IPS DF 6.9 (cell line): ENCODE measurements around the gene SMIM35.

Experiments used
- DNase-seq: peaks from one replicate; pipeline ENCODE4 v3.0.0-alpha.2; 2013; ENCODE audit warnings: low read depth, low spot score
- H3K27ac ChIP-seq: one replicate; pipeline ENCODE4 v1.5.1; 2013; ENCODE audit warnings: low read length, control low read depth
- H3K27me3 ChIP-seq: 2 replicates; pipeline ENCODE4 v1.6.1; 2013; ENCODE audit warnings: mild to moderate bottlenecking, low read length; ENCODE audit not compliant: control insufficient read depth, insufficient read depth
- H3K36me3 ChIP-seq: 2 replicates; pipeline ENCODE4 v1.6.1; 2013; ENCODE audit warnings: low read length; ENCODE audit not compliant: control insufficient read depth, insufficient read depth
- H3K4me1 ChIP-seq: 2 replicates; pipeline ENCODE4 v1.6.1; 2013; ENCODE audit warnings: low read length; ENCODE audit not compliant: control insufficient read depth, insufficient read depth
- H3K4me3 ChIP-seq: 2 replicates; pipeline ENCODE4 v1.5.1; 2013; ENCODE audit warnings: mild to moderate bottlenecking, low read length
- H3K9me3 ChIP-seq: 2 replicates; pipeline ENCODE4 v1.6.1; 2013; ENCODE audit warnings: low read length, inconsistent platforms; ENCODE audit not compliant: control insufficient read depth, insufficient read depth
- WGBS: extraction: QIAGEN DNeasy Blood & Tissue Kit; methylation state at CpG from one replicate; pipeline ENCODE4 v1.1.7; 2013; ENCODE audit warnings: mixed read lengths, missing lambda C conversion rate; ENCODE audit not compliant: insufficient read length, insufficient coverage; 5-methylcytosine and 5-hydroxymethylcytosine counted together

SMIM35 gene

DNA sequence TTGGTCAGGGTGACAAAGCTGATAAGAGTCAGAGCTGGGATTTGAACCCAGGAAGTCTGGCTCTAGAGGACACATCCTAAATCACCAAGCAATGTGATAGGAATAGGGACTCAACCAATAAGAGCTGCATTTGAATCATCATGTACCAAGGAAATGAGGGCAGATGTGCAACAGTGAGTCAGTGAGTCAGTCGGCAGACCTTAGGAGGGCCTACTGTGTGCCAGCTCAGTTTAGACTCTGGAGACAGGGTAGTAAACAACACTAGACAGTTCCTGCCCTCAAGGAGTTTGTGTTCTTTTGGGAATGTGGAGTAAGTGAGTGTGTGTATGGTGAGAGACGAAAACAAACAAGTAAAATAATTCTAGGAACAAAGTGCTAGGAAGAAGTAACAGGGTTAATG is 89.4 kb downstream of the SMIM35 start:
- Histone ChIP-seq H3K4me1 (no peaks in the 10 kb centered on the region), H3K36me3 (no peaks in the 10 kb centered on the region), H3K4me3 (no peak overlapping the region), H3K9me3 (no peaks in the 10 kb centered on the region), H3K27ac (no peak overlapping the region), H3K27me3 (no peaks in the 10 kb centered on the region)
- DNase-seq = no peak
- WGBS = 100% methylated on average over 1 of the region's 2 CpGs

DNA sequence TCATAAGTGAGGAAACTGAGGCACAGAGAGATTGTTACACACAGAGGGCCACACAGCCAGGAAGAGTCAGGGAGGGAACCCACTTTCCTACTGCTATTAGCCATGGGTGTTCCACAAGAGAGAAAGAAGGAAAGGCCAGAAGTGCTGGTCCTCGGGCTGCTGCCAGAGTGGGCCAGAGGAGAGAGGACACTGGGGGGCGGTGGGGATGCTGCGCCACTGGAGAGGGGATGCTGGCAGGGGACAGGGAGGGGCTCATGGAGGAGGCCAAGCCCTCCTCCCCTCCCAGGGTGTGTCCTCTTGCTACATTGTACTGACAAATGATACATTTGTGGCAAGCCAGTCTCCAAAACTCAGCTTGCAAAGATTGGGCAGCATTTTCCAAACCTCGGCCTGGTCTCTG is 90.7 kb downstream of the SMIM35 start:
- Histone ChIP-seq H3K9me3 (no peaks in the 10 kb centered on the region), H3K4me3 (no peak overlapping the region), H3K27me3 (no peaks in the 10 kb centered on the region), H3K4me1 (no peaks in the 10 kb centered on the region), H3K36me3 (no peaks in the 10 kb centered on the region), H3K27ac (no peak overlapping the region)
- DNase-seq = no peak
- no CpG with 5 or more reads among the region's 4 CpGs for WGBS

DNA sequence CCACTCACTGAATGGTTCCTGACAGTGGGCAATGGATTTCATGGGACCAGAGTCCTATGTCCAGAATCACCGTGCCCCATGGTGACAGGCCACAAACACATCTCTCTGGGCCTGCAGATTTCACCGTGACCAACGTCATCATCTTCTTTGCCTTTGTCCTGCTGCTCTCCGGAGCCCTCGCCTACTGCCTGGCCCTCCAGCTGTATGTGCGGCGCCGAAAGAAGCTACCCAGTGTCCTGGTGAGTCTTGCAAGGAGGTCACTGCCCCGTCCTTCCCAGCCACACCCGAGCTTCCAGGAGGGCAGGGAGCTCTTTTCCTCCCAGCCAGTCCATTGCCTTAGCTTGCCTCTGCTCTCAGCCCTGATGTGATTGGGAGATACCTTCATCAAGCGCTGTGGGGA is 91.3 kb downstream of the SMIM35 start:
- no peaks in the 10 kb centered on the region for H3K36me3 ChIP-seq
- H3K27ac ChIP-seq = no peak overlapping the region
- no peak for DNase-seq
- no peak overlapping the region for H3K4me3 ChIP-seq
- no peaks in the 10 kb centered on the region for H3K27me3 ChIP-seq
- H3K9me3 ChIP-seq = no peaks in the 10 kb centered on the region
- H3K4me1 ChIP-seq = no peaks in the 10 kb centered on the region
- WGBS = no CpG with 5 or more reads among the region's 11 CpGs

DNA sequence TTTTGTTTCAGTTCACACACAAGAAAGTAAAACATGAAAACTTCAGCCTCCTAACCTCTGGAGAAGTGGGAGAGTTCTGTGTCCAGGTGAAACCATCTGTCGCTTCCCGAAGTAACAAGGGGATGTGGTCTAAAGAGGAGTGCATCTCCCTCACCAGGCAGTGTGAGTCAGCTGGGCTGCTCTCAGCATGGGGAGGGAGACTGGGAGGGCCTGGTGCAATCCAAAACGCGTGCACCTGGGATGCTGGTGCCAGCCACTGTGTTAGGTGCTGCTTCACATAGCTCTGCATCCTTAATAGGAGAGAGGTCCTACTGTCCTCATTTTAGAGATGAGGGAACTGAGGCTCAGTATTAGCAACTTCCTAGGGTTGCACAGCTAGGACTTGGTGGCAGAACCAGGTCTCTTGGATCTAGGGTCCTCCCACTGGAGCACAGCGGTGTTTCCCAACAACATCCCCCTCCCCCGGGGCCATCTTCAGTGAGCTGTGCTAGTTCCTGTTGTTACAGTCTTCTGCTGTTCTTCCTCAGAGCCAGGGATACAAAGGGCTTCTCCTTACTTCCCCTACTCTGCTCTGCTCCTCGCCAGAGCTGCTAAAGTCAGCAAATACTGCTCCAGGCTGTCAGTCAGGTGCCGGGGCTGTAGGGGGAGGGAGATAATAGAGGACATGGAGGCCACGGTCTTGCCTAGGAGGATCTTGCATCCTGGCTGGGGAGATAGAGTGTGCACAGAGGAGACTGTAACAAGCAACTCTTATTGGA is 92.6 kb downstream of the SMIM35 start:
- Histone ChIP-seq H3K4me1 (no peaks in the 10 kb centered on the region), H3K4me3 (no peak overlapping the region)
- no peak for DNase-seq

GRCh38 chr11:117992620-117993019 is 94.1 kb downstream of the SMIM35 start:
- H3K4me1 ChIP-seq = no peaks in the 10 kb centered on the region
- WGBS = no CpG with 5 or more reads among the region's 2 CpGs
- H3K27me3 ChIP-seq = peaks cover 3% of the 10 kb centered on the region
- no peaks in the 10 kb centered on the region for H3K36me3 ChIP-seq
- no peak for DNase-seq
- no peaks in the 10 kb centered on the region for H3K9me3 ChIP-seq
- H3K27ac ChIP-seq = no peak overlapping the region
- no peak overlapping the region for H3K4me3 ChIP-seq

More for the DNA sequence above, 92.6 kb downstream of the SMIM35 start:
- Histone ChIP-seq H3K27me3 (no peaks in the 10 kb centered on the region), H3K27ac (no peak overlapping the region), H3K9me3 (no peaks in the 10 kb centered on the region), H3K36me3 (no peaks in the 10 kb centered on the region)
- no CpG with 5 or more reads among the region's 9 CpGs for WGBS

GRCh38 chr11:117992136-117992535 is 94.6 kb downstream of the SMIM35 start:
- no peaks in the 10 kb centered on the region for H3K9me3 ChIP-seq
- H3K27ac ChIP-seq = no peak overlapping the region
- H3K27me3 ChIP-seq = peaks cover 8% of the 10 kb centered on the region
- no CpG with 5 or more reads among the region's 4 CpGs for WGBS
- no peak overlapping the region for H3K4me3 ChIP-seq
- no peaks in the 10 kb centered on the region for H3K4me1 ChIP-seq
- no peaks in the 10 kb centered on the region for H3K36me3 ChIP-seq
- DNase-seq = no peak

DNA sequence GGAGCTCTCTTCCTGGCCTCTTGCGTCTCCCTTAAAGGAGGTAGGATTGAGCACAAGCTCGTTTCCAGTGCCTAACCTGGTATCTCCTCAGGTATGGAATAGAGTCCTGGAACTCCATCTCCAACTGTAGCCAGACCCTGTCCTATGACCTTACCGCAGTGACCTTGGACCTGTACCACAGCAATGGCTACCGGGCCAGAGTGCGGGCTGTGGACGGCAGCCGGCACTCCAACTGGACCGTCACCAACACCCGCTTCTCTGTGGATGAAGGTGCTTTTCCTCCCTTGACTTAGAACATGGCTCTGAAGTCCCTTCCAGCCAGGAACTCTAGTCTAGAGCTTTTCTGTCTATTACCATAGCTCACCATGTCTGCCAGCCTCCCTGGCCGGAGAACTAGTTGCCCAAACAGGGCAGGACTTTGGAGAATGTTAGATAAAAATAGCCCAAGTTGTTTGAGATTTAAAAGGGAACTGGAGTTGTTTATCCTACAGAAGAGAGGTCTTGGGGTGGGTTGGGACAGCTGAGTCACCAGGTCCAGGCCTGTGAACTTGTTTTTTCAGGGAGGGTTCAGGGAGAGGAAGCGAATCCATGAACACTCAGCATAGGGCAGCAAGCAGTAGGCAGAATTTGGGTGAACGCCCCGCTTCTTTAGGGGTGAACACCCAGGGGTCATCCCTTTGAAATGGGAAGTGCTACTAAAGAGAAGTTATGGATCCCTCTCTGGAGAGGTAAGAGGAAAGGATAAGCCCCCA is 97.2 kb downstream of the SMIM35 start:
- no peaks in the 10 kb centered on the region for H3K9me3 ChIP-seq
- WGBS = no CpG with 5 or more reads among the region's 13 CpGs
- H3K27me3 ChIP-seq = peaks cover 14% of the 10 kb centered on the region
- H3K4me3 ChIP-seq = no peak overlapping the region
- no peak for DNase-seq
- H3K27ac ChIP-seq = no peak overlapping the region
- H3K4me1 ChIP-seq = no peaks in the 10 kb centered on the region
- no peaks in the 10 kb centered on the region for H3K36me3 ChIP-seq

- no peak for DNase-seq
- no peak overlapping the region for H3K4me3 ChIP-seq
- H3K4me1 ChIP-seq = no peaks in the 10 kb centered on the region
- WGBS = no CpG with 5 or more reads among the region's 15 CpGs
- H3K9me3 ChIP-seq = no peaks in the 10 kb centered on the region
- peaks cover 14% of the 10 kb centered on the region for H3K27me3 ChIP-seq
- no peak overlapping the region for H3K27ac ChIP-seq
- H3K36me3 ChIP-seq = no peaks in the 10 kb centered on the region
These were observed 99.7 kb downstream of the SMIM35 start for GRCh38 chr11:117986981-117987574.

- Histone ChIP-seq H3K27ac (no peak within 1 kb of the TSS), H3K27me3 (peaks cover 14% of the 10 kb centered on the region), H3K4me1 (no peaks in the 10 kb centered on the region), H3K4me3 (peak within 1 kb of the TSS; percentile 55; the same call in 1 of the 2 replicates), H3K9me3 (no peaks in the 10 kb centered on the region), H3K36me3 (no peaks in the 10 kb centered on the region)
- no CpG with 5 or more reads among the region's 71 CpGs for WGBS
- peak; percentile 48 for DNase-seq
These were observed 100.5 kb downstream of the SMIM35 start, which contains the start of gene IL10RA for GRCh38 chr11:117985953-117986887. Gene IL10RA (plus strand): TSS chr11:117986394. CDS start chr11:117986468, 74 bp downstream.

DNA sequence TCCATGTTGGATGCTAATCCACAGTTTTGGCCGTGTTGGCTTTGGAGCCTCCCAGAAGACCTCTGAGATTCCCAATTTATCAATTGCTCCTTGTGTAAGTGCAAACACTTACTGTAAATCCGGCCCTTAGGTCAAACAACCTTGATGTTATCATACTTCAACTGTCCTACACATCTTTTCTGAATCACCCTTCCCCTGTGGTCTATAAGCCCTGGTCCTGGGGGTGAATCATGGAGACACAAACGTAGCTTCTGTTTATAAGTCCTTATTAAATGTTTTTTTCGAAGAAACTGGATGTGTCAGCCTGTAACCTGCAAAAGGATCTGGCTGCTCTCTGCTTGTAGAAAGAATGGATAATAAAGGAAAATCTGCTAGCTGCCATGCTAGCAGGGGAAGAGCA is 102.3 kb downstream of the SMIM35 start:
- peaks cover 14% of the 10 kb centered on the region for H3K27me3 ChIP-seq
- H3K36me3 ChIP-seq = no peaks in the 10 kb centered on the region
- no peak overlapping the region for H3K27ac ChIP-seq
- no peak overlapping the region for H3K4me3 ChIP-seq
- WGBS = no CpG with 5 or more reads among the region's 4 CpGs
- no peaks in the 10 kb centered on the region for H3K4me1 ChIP-seq
- no peak for DNase-seq
- no peaks in the 10 kb centered on the region for H3K9me3 ChIP-seq
